ENCODE data around the gene PACRG. TPM values are rescaled to one million over a fixed set of nuclear protein-coding genes. Genes with fewer than 3 reads are reported as not detected.

The PACRG gene
- total and polyA plus RNA-seq, 2 of the 13 experiments (the other 11 are each of a cell fraction or from before 2014, with no cell fraction given) = 0.13 TPM; not detected in 1

DNA sequence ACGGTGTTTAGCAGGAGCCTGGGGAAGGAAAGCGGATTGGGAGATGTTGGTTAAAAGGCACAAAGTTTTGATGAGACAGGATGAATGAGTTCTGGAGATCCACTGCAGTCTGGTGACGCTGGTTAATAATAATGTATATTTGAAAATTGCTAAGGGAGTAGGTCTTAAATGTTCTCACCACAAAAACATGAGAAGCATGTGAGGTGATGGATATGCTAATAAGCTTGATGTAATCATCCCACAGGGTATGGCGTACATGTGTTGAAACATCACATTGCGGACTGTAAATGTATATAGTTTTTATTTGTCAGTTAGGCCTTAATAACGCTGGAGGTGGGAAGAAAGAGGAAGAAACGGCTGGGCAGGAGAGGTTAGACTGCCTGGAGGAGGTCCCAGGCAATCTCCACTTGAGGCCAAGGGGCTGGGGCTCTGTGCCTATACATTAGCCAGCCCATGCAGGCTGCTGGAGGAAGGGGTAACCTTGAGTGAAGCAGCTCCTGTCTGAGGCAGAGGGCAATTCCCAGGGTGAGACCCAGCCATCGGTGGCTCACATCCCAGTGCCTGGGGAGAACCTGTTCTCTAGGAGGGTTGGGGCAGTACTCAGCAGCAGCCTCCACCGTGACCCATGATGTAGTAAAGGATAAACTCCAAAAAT is 498.5 kb downstream of the PACRG start:
- POLR2A ChIA-PET = no interaction called here
- DNase-seq (ENCODE audit: low spot score) = no peak
- H3K4me3 ChIP-seq (replicated peaks in 1 of 3; ENCODE audit: insufficient read depth in 1 of 3, low read depth in 2 of 3, low read length in 3 of 3) = no peak overlapping the region
- H3K9me3 ChIP-seq (ENCODE audit: low read length) = no peaks in the 10 kb centered on the region
- WGBS (ENCODE audit: low lambda C conversion rate) = 32% methylated on average over 9 of the region's 9 CpGs
- no peak for ATAC-seq
- H4K20me1 ChIP-seq (ENCODE audit: insufficient read depth, low read length) = no peaks in the 10 kb centered on the region
- no peak for FAIRE-seq
- CTCF ChIA-PET (ENCODE audit: low intra/inter-chr PET ratio, low total read pairs) = no interaction called here
- H3K9ac ChIP-seq (ENCODE audit: insufficient read depth, low read depth, low read length) = no peak overlapping the region
- peaks cover under 1 to 7% of the 10 kb centered on the region in 2 experiments; a peak in 2 of 5 replicates for H3K27me3 ChIP-seq (ENCODE audit: control insufficient read depth in 1 of 2, insufficient read depth in 2 of 2, low read length in 2 of 2)
- H3K36me3 ChIP-seq (replicated peaks in 1 of 2; ENCODE audit: control insufficient read depth in 1 of 2, insufficient read depth in 2 of 2, low read length in 2 of 2) = no peaks in the 10 kb centered on the region
- intact Hi-C loops (cut with micrococcal nuclease; ENCODE audit: unreplicated experiment) (no loop called here), in situ Hi-C loops (cut with HindIII; ENCODE audit: extremely low pct_ligation_motif_present, low pct_unique_long_range_greater_than_20kb) (no loop called here)
- no TSS peak for BruUV-seq (replicated peaks)
- H2AFZ ChIP-seq (ENCODE audit: low read length) = no peak overlapping the region
- no peaks in the 10 kb centered on the region for H3K4me1 ChIP-seq (ENCODE audit: insufficient read depth, low read length)
- TF ChIP-seq ZNF839 (CRISPR knock-in tag; IDR thresholded peaks at IDR 0.05; ENCODE audit: borderline replicate concordance) (no peak), ZNF205 (CRISPR knock-in tag; IDR thresholded peaks at IDR 0.05) (no peak), ZNF224 (CRISPR knock-in tag; IDR thresholded peaks at IDR 0.05) (no peak), AKAP8 (CRISPR knock-in tag; IDR thresholded peaks at IDR 0.05) (no peak), PRPF4 (IDR thresholded peaks at IDR 0.05; ENCODE audit: low read depth, low read length, poor library complexity, severe bottlenecking) (no peak), KDM5B (CRISPR knock-in tag; IDR thresholded peaks at IDR 0.05; ENCODE audit: borderline replicate concordance) (no peak), ZNF644 (CRISPR knock-in tag; IDR thresholded peaks at IDR 0.05; ENCODE audit: low read depth) (no peak), FOXP1 (IDR thresholded peaks at IDR 0.05) (no peak), FOXP1 (CRISPR knock-in tag; IDR thresholded peaks at IDR 0.05) (no peak)
- TF ChIP-seq, protein P1, sequence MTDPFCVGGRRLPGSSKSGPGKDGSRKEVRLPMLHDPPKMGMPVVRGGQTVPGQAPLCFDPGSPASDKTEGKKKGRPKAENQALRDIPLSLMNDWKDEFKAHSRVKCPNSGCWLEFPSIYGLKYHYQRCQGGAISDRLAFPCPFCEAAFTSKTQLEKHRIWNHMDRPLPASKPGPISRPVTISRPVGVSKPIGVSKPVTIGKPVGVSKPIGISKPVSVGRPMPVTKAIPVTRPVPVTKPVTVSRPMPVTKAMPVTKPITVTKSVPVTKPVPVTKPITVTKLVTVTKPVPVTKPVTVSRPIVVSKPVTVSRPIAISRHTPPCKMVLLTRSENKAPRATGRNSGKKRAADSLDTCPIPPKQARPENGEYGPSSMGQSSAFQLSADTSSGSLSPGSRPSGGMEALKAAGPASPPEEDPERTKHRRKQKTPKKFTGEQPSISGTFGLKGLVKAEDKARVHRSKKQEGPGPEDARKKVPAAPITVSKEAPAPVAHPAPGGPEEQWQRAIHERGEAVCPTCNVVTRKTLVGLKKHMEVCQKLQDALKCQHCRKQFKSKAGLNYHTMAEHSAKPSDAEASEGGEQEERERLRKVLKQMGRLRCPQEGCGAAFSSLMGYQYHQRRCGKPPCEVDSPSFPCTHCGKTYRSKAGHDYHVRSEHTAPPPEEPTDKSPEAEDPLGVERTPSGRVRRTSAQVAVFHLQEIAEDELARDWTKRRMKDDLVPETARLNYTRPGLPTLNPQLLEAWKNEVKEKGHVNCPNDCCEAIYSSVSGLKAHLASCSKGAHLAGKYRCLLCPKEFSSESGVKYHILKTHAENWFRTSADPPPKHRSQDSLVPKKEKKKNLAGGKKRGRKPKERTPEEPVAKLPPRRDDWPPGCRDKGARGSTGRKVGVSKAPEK (CRISPR knock-in tag; IDR thresholded peaks at IDR 0.05; ENCODE audit: borderline replicate concordance) = no peak
- TF ChIP-seq, protein P2, sequence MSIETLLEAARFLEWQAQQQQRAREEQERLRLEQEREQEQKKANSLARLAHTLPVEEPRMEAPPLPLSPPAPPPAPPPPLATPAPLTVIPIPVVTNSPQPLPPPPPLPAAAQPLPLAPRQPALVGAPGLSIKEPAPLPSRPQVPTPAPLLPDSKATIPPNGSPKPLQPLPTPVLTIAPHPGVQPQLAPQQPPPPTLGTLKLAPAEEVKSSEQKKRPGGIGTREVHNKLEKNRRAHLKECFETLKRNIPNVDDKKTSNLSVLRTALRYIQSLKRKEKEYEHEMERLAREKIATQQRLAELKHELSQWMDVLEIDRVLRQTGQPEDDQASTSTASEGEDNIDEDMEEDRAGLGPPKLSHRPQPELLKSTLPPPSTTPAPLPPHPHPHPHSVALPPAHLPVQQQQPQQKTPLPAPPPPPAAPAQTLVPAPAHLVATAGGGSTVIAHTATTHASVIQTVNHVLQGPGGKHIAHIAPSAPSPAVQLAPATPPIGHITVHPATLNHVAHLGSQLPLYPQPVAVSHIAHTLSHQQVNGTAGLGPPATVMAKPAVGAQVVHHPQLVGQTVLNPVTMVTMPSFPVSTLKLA (IDR thresholded peaks at IDR 0.05) = no peak
- no peak overlapping the region for H3K4me2 ChIP-seq (ENCODE audit: low read depth, low read length)
- no peak overlapping the region for H3K27ac ChIP-seq (ENCODE audit: extremely low read length, insufficient read depth, low read length)
- H3K79me2 ChIP-seq (ENCODE audit: insufficient read depth, low read length) = no peaks in the 10 kb centered on the region
